BLaER1 treated with 17β-estradiol and CSF1 and Interleukin-3, amounts not matched to agents 10 nM and 100 nM (cell line): ENCODE data around the gene POLRMT.
A peak's percentile ranks its signal among the peaks of the same experiment; 100 is the strongest.

Source experiments
- H3K27ac ChIP-seq, 11 experiments: shearing (Covaris generic); formaldehyde crosslinking; 2 replicates each; pipeline ENCODE4 v1.8.1; 2022
- H3K27me3 ChIP-seq, 11 experiments: shearing (Covaris generic); formaldehyde crosslinking; 2 replicates each; pipeline ENCODE4 v1.8.1; 2022
- H3K36me3 ChIP-seq, 11 experiments: shearing (Covaris generic); formaldehyde crosslinking; 2 replicates each; pipeline ENCODE4 v1.8.1; 2022
- H3K4me1 ChIP-seq, 10 experiments: shearing (Covaris generic); formaldehyde crosslinking; 2 replicates each; pipeline ENCODE4 v1.8.1; 2022
- H3K4me2 ChIP-seq, 11 experiments: shearing (Covaris generic); formaldehyde crosslinking; 2 replicates each; pipeline ENCODE4 v1.8.1; 2022
- H3K4me3 ChIP-seq, 10 experiments: shearing (Covaris generic); formaldehyde crosslinking; 2 replicates each; pipeline ENCODE4 v1.8.1; 2022
- H3K9ac ChIP-seq, 11 experiments: shearing (Covaris generic); formaldehyde crosslinking; 2 replicates each; pipeline ENCODE4 v1.8.1; 2022
- H3K9me3 ChIP-seq, 11 experiments: shearing (Covaris generic); formaldehyde crosslinking; replicated peaks in 1 of 11; 2 replicates each; pipeline ENCODE4 v1.8.1; 2022
- H4K20me1 ChIP-seq, 11 experiments: shearing (Covaris generic); formaldehyde crosslinking; 2 replicates each; pipeline ENCODE4 v1.8.1; 2022
- Cebpa-rat ChIP-seq, 11 experiments: shearing (Covaris generic); IDR thresholded peaks; 2 replicates each; pipeline ENCODE4 v1.8.1; 2022

The POLRMT gene

DNA sequence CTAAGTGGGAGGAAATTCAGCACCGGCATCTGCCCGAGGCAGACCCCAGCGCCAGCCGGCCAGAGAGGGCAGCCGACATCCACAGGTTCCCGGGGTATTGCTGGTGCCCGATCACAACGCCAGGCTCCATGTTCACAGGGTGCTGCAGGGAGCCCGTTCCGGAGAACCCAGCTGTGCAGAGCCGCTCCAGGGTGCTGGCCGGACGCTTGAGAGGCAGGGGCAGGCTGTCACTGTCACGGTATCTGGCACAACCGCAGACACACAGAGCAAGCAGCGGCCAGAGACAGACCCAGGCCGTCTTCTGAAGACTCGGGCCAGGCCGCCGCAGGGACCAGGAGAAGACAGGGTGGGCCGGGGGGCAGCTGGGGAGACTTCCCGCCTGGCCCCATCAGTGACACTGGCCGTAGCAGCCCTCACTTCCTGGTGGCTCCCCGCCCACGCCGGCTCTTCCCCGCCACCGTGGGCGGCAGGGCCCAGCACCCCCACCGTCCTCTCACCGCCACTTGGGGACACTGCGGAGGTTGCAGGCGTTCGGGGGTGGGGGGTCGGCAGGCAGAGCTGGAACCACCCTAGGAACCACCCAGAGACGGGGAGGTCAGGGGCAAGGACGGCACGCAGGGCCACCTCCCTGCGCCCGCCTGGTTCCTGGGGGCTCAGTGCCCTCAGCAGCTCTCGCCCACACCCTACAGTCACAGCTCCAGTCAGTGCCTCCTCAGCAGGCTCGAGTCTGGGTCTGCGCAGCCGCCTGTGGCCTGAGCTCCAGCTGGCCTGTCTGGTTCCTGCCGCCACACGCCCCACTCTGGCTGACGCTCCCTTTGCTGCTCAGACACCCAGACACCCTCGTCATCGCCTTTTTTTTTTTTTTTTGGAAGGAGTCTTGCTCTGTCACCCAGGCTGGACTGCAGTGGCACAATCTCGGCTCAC lies 25.8 kb upstream of the POLRMT start:
- peaks cover 32 to 64% (median 57%) of the 10 kb centered on the region in 10 experiments for H3K4me1 ChIP-seq

DNA sequence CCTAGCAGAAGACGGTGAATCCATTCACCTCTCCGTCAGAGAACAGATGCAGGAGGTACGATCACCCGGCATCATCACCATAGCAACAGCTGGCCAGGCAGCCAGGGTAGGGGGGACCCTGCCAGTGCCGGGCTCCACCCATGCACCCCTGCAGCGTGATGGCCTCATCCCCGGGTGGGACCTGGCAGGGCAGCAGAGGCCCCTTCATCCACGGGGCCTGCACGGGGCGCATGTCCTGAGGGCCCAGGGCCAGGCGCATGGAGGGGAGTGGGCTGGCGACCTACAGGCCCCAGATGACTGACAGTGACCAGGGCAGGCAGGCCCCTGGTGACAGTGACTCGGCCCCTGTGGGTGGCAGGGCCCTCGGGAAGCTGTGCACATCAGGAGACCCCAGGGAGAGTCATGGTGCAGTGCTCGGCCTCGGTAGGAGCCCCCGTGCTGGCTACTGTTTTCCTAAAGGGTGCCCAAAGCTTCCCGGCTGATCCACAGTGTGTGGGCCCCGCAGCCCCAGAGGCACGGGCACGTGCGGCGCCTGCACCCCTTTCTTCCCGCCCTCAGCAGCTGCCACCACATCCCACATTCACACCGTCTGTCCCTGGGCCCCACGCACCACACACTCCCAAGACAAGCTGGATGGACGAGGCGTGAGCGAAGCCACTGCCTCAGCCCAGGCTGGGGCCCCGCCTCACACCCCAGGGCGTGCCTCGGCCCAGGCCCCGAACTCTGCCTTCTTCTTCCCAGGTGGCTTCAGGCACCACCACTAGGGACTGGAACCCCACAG lies 24.9 kb upstream of the POLRMT start:
- no peaks in the 10 kb centered on the region for H3K9me3 ChIP-seq
- H3K9ac ChIP-seq, result peak overlapping the region; percentile 11 to 99 (median 94); a peak in 17 of 22 replicates
- H3K36me3 ChIP-seq, result peaks cover 37 to 79% (median 59%) of the 10 kb centered on the region in 11 experiments
- no peaks in the 10 kb centered on the region for H3K27me3 ChIP-seq
- H3K4me1 ChIP-seq, result peaks cover 23 to 55% (median 48%) of the 10 kb centered on the region in 10 experiments
- H4K20me1 ChIP-seq, result peaks cover 89 to 97% (median 96%) of the 10 kb centered on the region in 11 experiments
- H3K4me2 ChIP-seq, result peak overlapping the region in 4 of 11 experiments; percentile 10 to 100 (median 98); a peak in 6 of 22 replicates
- H3K4me3 ChIP-seq, result no peak overlapping the region
- peak overlapping the region in 1 of 11 experiments; percentile 98; a peak in 2 of 22 replicates for H3K27ac ChIP-seq
- no peak for TF ChIP-seq Cebpa-rat (IDR thresholded peaks at IDR 0.05)

More for the DNA sequence above, 25.8 kb upstream of the POLRMT start:
- no peak for TF ChIP-seq Cebpa-rat (IDR thresholded peaks at IDR 0.05)
- Histone ChIP-seq H4K20me1 (peaks cover 80 to 88% (median 87%) of the 10 kb centered on the region in 11 experiments), H3K9ac (peak overlapping the region; percentile 33 to 99 (median 98); a peak in 15 of 22 replicates), H3K36me3 (peaks cover 28 to 70% (median 50%) of the 10 kb centered on the region in 11 experiments), H3K4me2 (peak overlapping the region; percentile 93 to 100 (median 99); a peak in 21 of 22 replicates), H3K4me3 (peak overlapping the region in 1 of 10 experiments; percentile 19; a peak in 1 of 20 replicates), H3K9me3 (no peaks in the 10 kb centered on the region), H3K27ac (peak overlapping the region in 6 of 11 experiments; percentile 21 to 98 (median 68); a peak in 11 of 22 replicates), H3K27me3 (no peaks in the 10 kb centered on the region)

DNA sequence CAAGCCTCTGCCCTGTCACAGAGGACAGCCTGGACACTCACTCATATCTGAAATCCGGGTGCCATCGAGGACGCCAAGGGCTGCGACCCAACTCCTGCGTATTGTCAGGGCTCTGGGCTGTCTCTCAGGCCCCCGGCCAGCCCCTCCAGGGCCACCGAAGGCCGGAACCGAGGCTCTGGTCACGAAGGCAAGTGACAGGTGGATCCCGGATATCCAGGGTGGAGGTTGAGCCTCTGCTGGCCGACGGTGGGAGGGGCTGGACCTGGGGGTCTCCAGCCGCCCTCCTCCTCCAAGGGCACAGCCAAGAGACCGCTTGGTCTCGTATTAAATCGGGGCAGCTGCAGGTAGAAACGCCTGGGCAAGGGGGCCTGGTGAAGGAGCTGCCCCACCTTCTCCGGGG lies 24.3 kb upstream of the POLRMT start:
- H3K4me3 ChIP-seq, result no peak overlapping the region
- H3K9ac ChIP-seq, result peak overlapping the region in 10 of 11 experiments; percentile 11 to 99 (median 96); a peak in 16 of 22 replicates
- peaks cover 95 to 100% (median 100%) of the 10 kb centered on the region in 11 experiments for H4K20me1 ChIP-seq
- TF ChIP-seq Cebpa-rat (IDR thresholded peaks at IDR 0.05), result no peak
- H3K36me3 ChIP-seq, result peaks cover 44 to 85% (median 66%) of the 10 kb centered on the region in 11 experiments
- H3K27ac ChIP-seq, result no peak overlapping the region; a peak in 1 of 22 replicates
- H3K27me3 ChIP-seq, result no peaks in the 10 kb centered on the region
- H3K9me3 ChIP-seq, result no peaks in the 10 kb centered on the region
- peak overlapping the region in 2 of 11 experiments; percentile 3 to 10; a peak in 2 of 22 replicates for H3K4me2 ChIP-seq
- peaks cover 23 to 55% (median 48%) of the 10 kb centered on the region in 10 experiments for H3K4me1 ChIP-seq

DNA sequence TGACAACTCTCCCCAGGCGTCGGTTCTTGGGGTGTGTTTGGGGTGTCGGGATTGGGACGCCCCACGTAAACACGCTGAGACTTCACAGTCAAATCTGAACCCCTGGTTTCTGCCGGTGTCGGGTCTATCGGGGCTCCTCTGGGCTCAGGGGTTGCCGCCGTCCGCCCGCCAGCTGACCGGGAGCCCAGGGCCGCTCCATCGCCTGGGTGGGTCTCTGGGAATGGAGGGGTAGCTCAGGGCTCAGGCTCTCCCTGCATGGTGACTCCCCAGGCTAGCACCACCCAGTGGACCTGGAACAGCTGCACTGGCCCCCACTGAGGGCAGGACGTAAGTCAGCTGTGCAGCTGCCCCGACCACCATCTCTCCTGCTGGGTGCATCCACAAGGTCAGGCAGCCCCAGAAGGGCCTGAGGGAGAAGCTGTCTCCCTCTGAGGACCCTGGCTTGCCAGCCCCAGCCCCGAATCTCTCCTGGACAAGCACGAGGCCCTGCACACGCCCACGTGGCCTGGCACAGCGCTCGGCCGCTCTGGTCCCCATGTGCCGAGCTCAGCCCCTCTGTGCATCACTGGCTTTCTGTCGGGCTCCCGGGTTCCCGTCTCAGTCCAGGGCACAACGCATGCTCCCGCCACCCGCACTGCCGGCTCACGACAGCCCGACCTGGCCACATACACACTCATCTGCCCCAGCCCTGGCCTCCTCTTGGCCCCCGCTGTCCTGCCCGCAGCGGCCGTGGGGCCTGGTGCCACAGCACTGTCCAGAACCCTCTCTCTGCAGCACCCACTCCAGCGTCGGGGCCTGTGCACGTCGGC lies 23.6 kb upstream of the POLRMT start:
- no peaks in the 10 kb centered on the region for H3K27me3 ChIP-seq
- TF ChIP-seq Cebpa-rat (IDR thresholded peaks at IDR 0.05), result no peak
- H3K36me3 ChIP-seq, result peaks cover 50 to 92% (median 72%) of the 10 kb centered on the region in 11 experiments
- no peaks in the 10 kb centered on the region for H3K9me3 ChIP-seq
- H3K4me2 ChIP-seq, result peak overlapping the region in 3 of 11 experiments; percentile 5 to 28 (median 12); a peak in 1 of 22 replicates
- peaks cover 23 to 55% (median 48%) of the 10 kb centered on the region in 10 experiments for H3K4me1 ChIP-seq
- H3K9ac ChIP-seq, result peak overlapping the region in 9 of 11 experiments; percentile 31 to 99 (median 94); a peak in 14 of 22 replicates
- peak overlapping the region in 1 of 11 experiments; percentile 5; a peak in 2 of 22 replicates for H3K27ac ChIP-seq
- no peak overlapping the region for H3K4me3 ChIP-seq
- peaks cover 100% of the 10 kb centered on the region in 11 experiments for H4K20me1 ChIP-seq

DNA sequence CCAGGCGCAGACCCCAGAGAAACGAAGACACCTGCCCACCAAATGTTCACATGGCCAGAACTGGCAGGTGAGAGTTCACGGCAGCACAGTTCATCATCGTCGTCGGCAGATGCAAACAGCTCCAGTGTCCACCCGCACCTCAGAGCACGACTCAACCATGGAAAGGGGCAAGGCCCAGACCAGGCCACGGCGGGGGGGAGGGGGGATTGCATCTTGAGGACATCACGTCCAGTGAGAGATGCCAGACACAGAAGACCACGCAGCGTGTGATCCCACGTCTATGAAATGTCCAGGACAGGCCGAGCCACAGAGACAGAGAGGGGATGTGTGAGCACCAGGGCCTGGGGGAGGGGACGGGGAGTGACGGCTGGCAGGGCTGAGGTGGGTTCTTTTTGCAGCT lies 22.4 kb upstream of the POLRMT start:
- Histone ChIP-seq H3K4me1 (peaks cover 16 to 42% (median 40%) of the 10 kb centered on the region in 10 experiments), H3K36me3 (peaks cover 63 to 99% (median 85%) of the 10 kb centered on the region in 11 experiments)

DNA sequence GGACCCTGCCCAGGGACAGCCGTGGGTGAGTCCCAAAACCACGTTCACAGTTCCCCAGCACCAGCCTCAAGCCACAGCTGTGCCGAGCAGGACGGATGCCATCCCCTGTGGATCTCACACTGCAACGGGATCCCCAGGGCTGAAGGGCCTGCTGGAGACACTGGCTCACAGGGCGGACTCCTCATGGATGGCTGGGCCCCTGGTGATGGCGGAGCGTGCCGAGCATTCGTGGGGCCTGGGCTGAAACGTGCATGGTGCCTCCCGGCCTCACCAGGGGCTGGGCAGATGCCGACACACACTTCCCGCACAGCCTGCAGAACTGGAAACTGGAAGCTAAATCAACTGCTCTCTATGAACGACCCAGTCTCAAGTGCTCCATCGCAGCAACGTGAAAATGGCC lies 20.1 kb upstream of the POLRMT start:
- Histone ChIP-seq H3K4me2 (no peak overlapping the region), H3K4me1 (peaks cover 0 to 21% (median 18%) of the 10 kb centered on the region in 10 experiments; a peak in 15 of 20 replicates), H3K27ac (no peak overlapping the region), H3K9ac (peak overlapping the region in 3 of 11 experiments; percentile 14 to 41 (median 15); a peak in 3 of 22 replicates), H3K9me3 (no peaks in the 10 kb centered on the region), H3K4me3 (no peak overlapping the region), H4K20me1 (peaks cover 95 to 100% (median 100%) of the 10 kb centered on the region in 11 experiments), H3K36me3 (peaks cover 76 to 100% (median 96%) of the 10 kb centered on the region in 11 experiments), H3K27me3 (no peaks in the 10 kb centered on the region)
- no peak for TF ChIP-seq Cebpa-rat (IDR thresholded peaks at IDR 0.05)

More for the DNA sequence above, 22.4 kb upstream of the POLRMT start:
- Histone ChIP-seq H3K4me3 (no peak overlapping the region), H3K9ac (peak overlapping the region in 3 of 11 experiments; percentile 20 to 59 (median 29); a peak in 3 of 22 replicates), H3K27me3 (no peaks in the 10 kb centered on the region), H3K4me2 (no peak overlapping the region), H4K20me1 (peaks cover 100% of the 10 kb centered on the region in 11 experiments), H3K9me3 (no peaks in the 10 kb centered on the region), H3K27ac (no peak overlapping the region)
- TF ChIP-seq Cebpa-rat (IDR thresholded peaks at IDR 0.05), result no peak

DNA sequence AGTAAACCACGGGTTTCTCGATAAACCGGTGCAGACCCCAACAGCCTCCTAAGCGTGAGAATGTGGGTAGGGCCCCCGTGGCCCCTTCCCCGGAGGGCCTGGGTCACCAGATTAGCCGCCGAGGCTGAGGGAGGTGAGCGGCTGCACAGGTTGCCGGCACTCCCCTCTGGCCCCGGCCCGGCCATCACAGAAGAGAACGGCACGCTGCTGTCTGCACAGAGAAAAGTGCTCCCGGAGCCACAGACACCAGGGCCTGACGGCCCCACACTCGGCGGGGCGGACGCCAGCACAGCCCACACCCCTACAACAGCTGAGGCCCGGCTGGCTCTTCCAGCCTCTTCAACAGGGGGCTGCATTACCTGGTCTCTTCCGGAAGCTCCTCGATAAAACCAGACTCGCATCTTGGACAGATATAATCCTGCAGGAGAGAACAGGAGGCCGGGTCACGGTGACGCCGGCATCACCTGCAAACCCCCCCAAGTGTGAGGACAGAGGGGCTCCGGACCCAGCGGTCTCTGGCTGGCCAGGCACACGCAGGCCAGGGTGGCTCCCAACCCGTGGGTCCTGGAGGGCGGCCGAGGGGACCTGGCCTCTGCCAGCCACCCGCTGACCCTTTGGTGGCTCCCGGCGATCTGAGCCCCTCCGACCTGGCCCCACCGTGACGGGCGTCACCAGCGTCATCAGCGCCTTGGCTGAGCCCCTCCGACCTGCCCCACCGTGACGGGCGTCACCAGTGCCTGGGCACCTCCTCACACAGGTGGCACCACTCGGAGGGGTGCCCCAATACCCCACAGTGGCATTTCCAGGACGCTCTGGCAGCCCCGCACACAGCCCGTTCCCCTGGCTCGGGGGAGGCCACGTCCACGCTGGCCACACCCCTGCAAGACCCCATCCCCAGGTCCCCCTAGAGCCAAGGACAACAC lies 19.4 kb upstream of the POLRMT start:
- Histone ChIP-seq H3K9ac (peak overlapping the region in 3 of 11 experiments; percentile 14 to 18 (median 15); a peak in 3 of 22 replicates), H3K36me3 (peaks cover 74 to 100% (median 95%) of the 10 kb centered on the region in 11 experiments), H3K4me1 (peaks cover 0 to 17% (median 11%) of the 10 kb centered on the region in 10 experiments; a peak in 11 of 20 replicates), H3K9me3 (no peaks in the 10 kb centered on the region), H3K4me2 (no peak overlapping the region), H3K4me3 (no peak overlapping the region), H4K20me1 (peaks cover 91 to 100% (median 97%) of the 10 kb centered on the region in 11 experiments), H3K27me3 (no peaks in the 10 kb centered on the region), H3K27ac (no peak overlapping the region)
- no peak for TF ChIP-seq Cebpa-rat (IDR thresholded peaks at IDR 0.05)
